Peyer's patch (tissue), 4 donors: Measurements from ENCODE around the gene EPB41L1.

Experiments
- CTCF ChIP-seq, 6 experiments: fragments of 450-650 bp in 4 of 6; fragments of 200-600 bp in 2 of 6; sonication (generic) in 1 of 6; IDR thresholded peaks; one replicate each; pipeline ENCODE4 v1.5.1; 2017 to 2019; ENCODE audit warnings: antibody characterized with exemption in 6 of 6, mild to moderate bottlenecking in 3 of 6, moderate library complexity in 1 of 6
- POLR2A ChIP-seq, 2 donors: fragments of 450-650 bp; IDR thresholded peaks; one replicate each; pipeline ENCODE4 v1.5.1; 2017; ENCODE audit warnings: antibody characterized with exemption in 2 of 2, mild to moderate bottlenecking in 2 of 2, moderate library complexity in 2 of 2

- TF ChIP-seq CTCF (IDR thresholded peaks at IDR 0.05) (no peak), POLR2A (IDR thresholded peaks at IDR 0.05) (no peak)
Observed at GRCh38 chr20:36121981-36122930, 32.3 kb upstream of the EPB41L1 start.
